Activated CD8-positive, alpha-beta memory T cell treated with anti-CD3 and anti-CD28 coated beads for 24 hours (primary cell): ENCODE data around the gene ABO.
"Not testable (repeated sequence)": the region's sequence is repeated elsewhere in the genome, so short reads cannot be mapped to it uniquely, and the experiment has no call there.

ENCODE experiments used
- DNase-seq: peaks from one replicate; pipeline ENCODE4 v3.0.0-alpha.2; 2020

ABO gene

GRCh38 chr9:133286523-133286922 lies 11.5 kb upstream of the ABO start:
- peak; percentile 7 for DNase-seq

- DNase-seq: peak; percentile 28
These were observed 10.3 kb upstream of the ABO start for GRCh38 chr9:133285252-133285775.

GRCh38 chr9:133284362-133284761 lies 9.4 kb upstream of the ABO start:
- DNase-seq: peak; percentile 7

GRCh38 chr9:133283255-133284032 lies 8.4 kb upstream of the ABO start:
- peak; percentile 21 for DNase-seq

GRCh38 chr9:133282464-133283238 lies 7.7 kb upstream of the ABO start:
- peak; percentile 4 for DNase-seq

- peak; percentile 5 for DNase-seq
These were observed 5.4 kb upstream of the ABO start for GRCh38 chr9:133280392-133280791.

- DNase-seq: peak; percentile 45
These were observed 3.4 kb upstream of the ABO start for GRCh38 chr9:133278161-133279114.

- DNase-seq: peak; percentile 21
These were observed 2.5 kb upstream of the ABO start for GRCh38 chr9:133277467-133277866.

- peak; percentile 35 for DNase-seq
These were observed 1.9 kb upstream of the ABO start for GRCh38 chr9:133276923-133277322.

GRCh38 chr9:133276001-133276884 lies 1.2 kb upstream of the ABO start:
- peak; percentile 47 for DNase-seq

- peak; percentile 52 for DNase-seq
These were observed 531 bp downstream of the ABO start for GRCh38 chr9:133274236-133275104.

GRCh38 chr9:133273819-133274218 lies 1.2 kb downstream of the ABO start:
- no peak for DNase-seq

GRCh38 chr9:133273098-133273497 lies 1.9 kb downstream of the ABO start:
- peak; percentile 37 for DNase-seq

- peak; percentile 4 for DNase-seq
These were observed 5.3 kb downstream of the ABO start for GRCh38 chr9:133269537-133270362.

GRCh38 chr9:133269136-133269535 lies 5.9 kb downstream of the ABO start:
- DNase-seq: not testable (repeated sequence)

- peak; percentile 19 for DNase-seq
These were observed 6.5 kb downstream of the ABO start for GRCh38 chr9:133268335-133269056.

- no peak for DNase-seq
These were observed 10.7 kb downstream of the ABO start for GRCh38 chr9:133264235-133264764.

GRCh38 chr9:133263557-133263956 lies 11.4 kb downstream of the ABO start:
- DNase-seq: no peak

GRCh38 chr9:133262226-133262625 lies 12.8 kb downstream of the ABO start:
- DNase-seq: no peak
